Measurements from ENCODE around the gene GSAP. TPM values are rescaled to one million over a fixed set of nuclear protein-coding genes. Genes with fewer than 3 reads are reported as not detected.

GSAP gene
- polyA plus RNA-seq, 3 donors: 19.1 to 105 (median 35.6) TPM

DNA sequence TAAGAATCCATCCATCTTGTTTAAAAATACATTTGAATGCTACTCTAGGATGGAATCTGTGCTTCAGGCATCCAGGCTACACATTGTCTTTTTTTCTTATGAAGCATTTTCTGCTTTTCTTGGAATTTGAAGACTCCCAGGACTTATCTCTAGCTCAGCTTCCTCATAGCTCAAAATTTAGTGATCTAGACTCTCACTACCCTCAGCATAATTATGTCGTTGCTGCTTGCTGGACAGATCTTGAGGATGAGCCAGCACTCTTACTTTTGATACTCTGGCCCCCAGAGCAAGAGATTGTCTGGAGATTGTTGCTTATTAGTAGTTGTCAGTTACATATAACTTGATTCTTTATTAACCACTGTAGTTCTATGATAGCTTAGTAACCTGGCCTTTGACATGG is 133.3 kb downstream of the GSAP start:
- no peaks in the 10 kb centered on the region for H3K79me2 ChIP-seq (ENCODE audit: insufficient read depth, low read length)
- WGBS (ENCODE audit: insufficient coverage): no CpG with 5 or more reads among the region's 1 CpG
- no peak overlapping the region for H3K4me3 ChIP-seq (replicated peaks in 1 of 3; ENCODE audit: low read depth in 2 of 3, low read length in 3 of 3)
- H3K27ac ChIP-seq (ENCODE audit: low read depth in 1 of 2, low read length in 2 of 2): no peak overlapping the region
- no peak for DNase-seq
- intact Hi-C loops (cut with micrococcal nuclease): no loop called here
- H3K36me3 ChIP-seq (replicated peaks in 1 of 2; ENCODE audit: control insufficient read depth in 1 of 2, insufficient read depth in 2 of 2, low read length in 2 of 2): no peaks in the 10 kb centered on the region
- no peak overlapping the region for H3K4me3 Mint-ChIP-seq
- H3K9ac ChIP-seq (ENCODE audit: insufficient read depth, low read length, poor library complexity, severe bottlenecking): no peak overlapping the region
- peaks cover 0 to 6% (median 3%) of the 10 kb centered on the region in 7 donors for H3K9me3 Mint-ChIP-seq
- no peak overlapping the region for H2AFZ ChIP-seq (ENCODE audit: insufficient read depth, low read depth, low read length, poor library complexity, severe bottlenecking)
- no peak overlapping the region for H3K4me2 ChIP-seq (replicated peaks; ENCODE audit: extremely low read depth, low read length, poor library complexity, severe bottlenecking)
- peaks cover 0 to 2% (median 1%) of the 10 kb centered on the region in 3 donors for H3K27me3 Mint-ChIP-seq (ENCODE audit: low read depth in 3 of 3)
- TF ChIP-seq CTCF (IDR thresholded peaks at IDR 0.05): no peak
- no peaks in the 10 kb centered on the region for H3K27me3 ChIP-seq (ENCODE audit: control insufficient read depth in 2 of 2, insufficient read depth in 2 of 2, low read length in 2 of 2)
- H3K4me1 ChIP-seq (ENCODE audit: control insufficient read depth in 1 of 2, insufficient read depth in 2 of 2, low read length in 2 of 2): no peaks in the 10 kb centered on the region
- no peak overlapping the region for H3K27ac Mint-ChIP-seq
- peaks cover 11 to 15% of the 10 kb centered on the region in 2 donors for H3K36me3 Mint-ChIP-seq
- peaks cover 1% of the 10 kb centered on the region for H3K4me1 Mint-ChIP-seq
- H4K20me1 ChIP-seq (ENCODE audit: insufficient read depth, low read length): no peaks in the 10 kb centered on the region
- H3K9me3 ChIP-seq (replicated peaks in 1 of 2; ENCODE audit: control insufficient read depth in 1 of 2, insufficient read depth in 1 of 2, low read length in 2 of 2): peaks cover 0 to 6% of the 10 kb centered on the region in 2 donors

GRCh38 chr7:77281780-77282478 is 134.2 kb downstream of the GSAP start:
- Histone ChIP-seq H2AFZ (ENCODE audit: insufficient read depth, low read depth, low read length, poor library complexity, severe bottlenecking) (no peak overlapping the region), H3K27me3 (ENCODE audit: control insufficient read depth in 2 of 2, insufficient read depth in 2 of 2, low read length in 2 of 2) (no peaks in the 10 kb centered on the region), H3K79me2 (ENCODE audit: insufficient read depth, low read length) (no peaks in the 10 kb centered on the region), H3K9ac (ENCODE audit: insufficient read depth, low read length, poor library complexity, severe bottlenecking) (no peak overlapping the region), H4K20me1 (ENCODE audit: insufficient read depth, low read length) (no peaks in the 10 kb centered on the region), H3K4me3 (replicated peaks in 1 of 3; ENCODE audit: low read depth in 2 of 3, low read length in 3 of 3) (no peak overlapping the region), H3K9me3 (replicated peaks in 1 of 2; ENCODE audit: control insufficient read depth in 1 of 2, insufficient read depth in 1 of 2, low read length in 2 of 2) (peaks cover 0 to 6% of the 10 kb centered on the region in 2 donors), H3K4me2 (replicated peaks; ENCODE audit: extremely low read depth, low read length, poor library complexity, severe bottlenecking) (no peak overlapping the region), H3K27ac (ENCODE audit: low read depth in 1 of 2, low read length in 2 of 2) (no peak overlapping the region), H3K36me3 (replicated peaks in 1 of 2; ENCODE audit: control insufficient read depth in 1 of 2, insufficient read depth in 2 of 2, low read length in 2 of 2) (no peaks in the 10 kb centered on the region), H3K4me1 (ENCODE audit: control insufficient read depth in 1 of 2, insufficient read depth in 2 of 2, low read length in 2 of 2) (peaks cover under 1% of the 10 kb centered on the region in 2 donors)
- no peak for DNase-seq
- H3K36me3 Mint-ChIP-seq: peaks cover 5 to 6% of the 10 kb centered on the region in 2 donors
- peak overlapping the region in 1 of 7 donors; percentile 28 for H3K27ac Mint-ChIP-seq
- peaks cover 0 to 6% (median 3%) of the 10 kb centered on the region in 7 donors for H3K9me3 Mint-ChIP-seq
- H3K4me3 Mint-ChIP-seq: no peak overlapping the region
- TF ChIP-seq CTCF (IDR thresholded peaks at IDR 0.05): no peak
- peaks cover under 1% of the 10 kb centered on the region for H3K4me1 Mint-ChIP-seq
- intact Hi-C loops (cut with micrococcal nuclease): no loop called here
- peaks cover 0 to 2% (median 0%) of the 10 kb centered on the region in 3 donors for H3K27me3 Mint-ChIP-seq (ENCODE audit: low read depth in 3 of 3)
- 83% methylated on average over 1 of the region's 3 CpGs for WGBS (ENCODE audit: insufficient coverage)

All from CD14-positive monocyte (primary cell).